Kidney tubule cell (primary cell): ENCODE data around the gene TMOD1.

Source experiments
- DNase-seq: peaks from one replicate; pipeline ENCODE4 v3.0.0-alpha.2; 2018; ENCODE audit warnings: low spot score

The TMOD1 gene

DNA sequence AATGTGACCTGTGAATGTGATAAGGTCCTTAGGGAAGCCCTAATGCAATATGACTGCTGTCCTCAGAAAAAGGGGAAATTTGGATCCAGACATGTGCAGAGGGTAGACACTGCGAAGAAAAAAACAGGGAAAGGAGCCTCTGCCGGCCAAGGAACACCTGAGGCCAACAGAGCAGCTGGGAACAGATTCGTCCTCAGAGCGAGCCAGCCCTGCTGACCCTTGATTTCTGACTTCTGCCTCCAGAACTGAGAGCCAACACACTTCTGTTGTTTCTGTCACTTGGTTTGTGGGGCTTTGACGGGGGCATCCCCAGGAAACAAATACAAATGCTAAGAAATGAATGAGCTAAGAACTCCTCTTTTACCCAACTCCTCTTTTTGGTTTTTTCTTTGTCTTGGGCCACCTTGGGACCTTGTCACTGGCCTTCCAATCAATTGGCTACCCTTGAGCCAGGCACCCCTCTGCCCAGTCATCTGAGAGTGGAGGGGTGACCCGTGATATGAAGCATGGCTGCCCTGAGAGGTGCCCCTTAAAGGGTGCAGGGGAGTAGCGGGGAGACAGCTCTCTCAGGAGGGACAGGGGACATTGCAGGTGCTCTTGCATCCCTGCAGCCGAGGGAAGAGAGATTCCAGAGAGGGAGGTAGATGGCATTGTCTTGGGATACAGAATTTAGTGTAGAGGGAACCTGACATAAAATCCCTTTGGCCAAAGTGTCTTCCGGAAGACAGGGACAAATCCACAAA is 16.9 kb downstream of the TMOD1 start:
- no peak for DNase-seq

DNA sequence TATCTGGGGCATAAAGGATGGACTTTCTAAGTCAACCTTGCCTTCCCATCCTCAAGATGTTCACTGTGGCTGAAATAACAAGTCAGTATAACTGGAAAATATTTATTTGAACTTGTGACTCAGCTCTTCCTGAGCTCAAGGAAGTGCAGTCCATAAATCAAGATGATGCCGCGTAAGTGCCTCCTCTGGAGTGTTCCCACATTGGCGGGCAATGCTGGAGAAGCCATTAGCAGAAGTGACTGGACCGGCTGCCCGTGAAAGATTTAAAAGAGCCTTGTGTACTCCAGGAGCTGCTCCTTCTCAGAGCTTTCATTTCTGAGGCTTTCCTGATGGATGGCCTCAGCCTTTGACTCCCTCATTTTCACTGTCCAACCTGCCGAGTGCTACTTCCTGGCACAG is 17.4 kb downstream of the TMOD1 start:
- peak; percentile 88 for DNase-seq

DNA sequence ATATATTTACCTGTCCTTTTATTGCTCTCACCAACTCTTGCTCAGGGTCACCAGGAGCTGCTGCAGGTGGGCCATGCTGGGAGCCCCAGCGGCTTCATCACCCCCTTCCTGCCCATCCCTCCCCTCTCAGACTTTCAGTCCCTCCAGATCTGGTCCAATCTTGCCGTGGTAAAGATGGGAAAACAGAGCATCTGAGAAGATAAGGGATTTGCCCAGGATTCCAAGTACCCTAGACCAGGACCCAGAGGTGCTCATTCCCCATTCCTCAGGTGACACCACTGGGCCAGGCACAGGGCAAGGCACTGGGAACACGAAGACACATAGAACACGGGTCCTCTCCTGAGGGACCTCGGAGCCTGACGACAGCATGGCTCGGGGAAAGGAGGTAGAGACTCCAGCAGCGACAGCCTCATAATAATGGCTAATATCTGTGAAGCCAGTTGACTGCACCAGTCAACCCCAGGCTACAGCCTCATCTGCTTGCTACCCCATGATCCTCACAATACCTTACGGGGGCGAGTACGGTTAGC is 18.0 kb downstream of the TMOD1 start:
- DNase-seq = no peak

DNA sequence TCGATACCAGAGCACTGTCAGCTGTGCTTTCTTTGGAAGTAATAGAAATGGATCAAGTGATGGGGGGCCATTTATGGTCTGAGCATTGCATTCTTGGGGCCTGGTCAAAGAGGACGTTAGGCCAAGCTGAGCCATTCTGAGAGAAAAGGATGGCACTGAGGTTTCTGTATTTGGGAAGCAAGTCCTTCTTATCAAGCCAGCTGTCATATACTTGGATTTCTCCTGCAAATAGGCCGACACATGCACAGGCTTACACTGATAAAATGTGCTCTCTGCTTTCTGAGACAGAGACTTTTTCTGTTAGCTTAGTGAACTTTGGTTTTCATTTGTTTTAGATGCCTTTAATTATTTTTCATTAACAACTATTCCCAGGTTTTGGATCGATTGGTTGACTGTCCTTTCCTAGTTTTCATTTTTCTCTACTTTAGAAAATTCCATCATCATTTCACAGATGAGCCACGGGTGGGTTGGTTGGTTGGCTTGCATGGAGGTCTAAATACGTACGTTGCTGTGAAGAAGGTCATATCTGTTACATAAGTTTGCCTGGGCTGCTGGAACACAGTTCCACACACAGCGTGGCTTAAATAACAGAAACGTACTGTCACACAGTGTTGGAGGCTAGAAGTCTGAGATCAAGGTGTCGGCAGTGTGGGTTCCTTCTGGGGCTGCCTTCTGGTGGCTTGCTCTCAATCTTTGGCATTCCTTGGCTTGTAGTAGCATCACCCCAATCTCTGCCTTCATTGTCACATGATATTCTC is 20.3 kb downstream of the TMOD1 start:
- DNase-seq = no peak

DNA sequence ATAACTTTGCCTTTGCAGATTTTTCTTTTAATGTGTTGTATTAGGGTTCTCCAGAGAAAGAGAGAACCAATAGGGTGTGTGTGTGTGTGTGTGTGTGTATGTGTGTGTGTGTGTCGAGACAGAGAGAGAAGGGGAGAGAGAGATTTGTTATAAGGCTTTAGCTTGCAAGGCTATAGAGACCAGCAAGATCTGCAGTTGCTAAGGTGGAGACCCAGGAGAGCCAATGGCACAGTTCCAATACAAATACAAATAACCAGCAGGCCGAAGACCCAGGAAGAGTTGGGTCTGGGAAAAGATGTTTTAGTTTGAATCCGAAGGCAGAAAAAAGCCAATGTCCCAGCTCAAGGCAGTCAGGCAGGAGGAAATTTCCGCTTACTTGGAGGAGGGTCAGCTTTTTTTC is 23.0 kb downstream of the TMOD1 start:
- no peak for DNase-seq

DNA sequence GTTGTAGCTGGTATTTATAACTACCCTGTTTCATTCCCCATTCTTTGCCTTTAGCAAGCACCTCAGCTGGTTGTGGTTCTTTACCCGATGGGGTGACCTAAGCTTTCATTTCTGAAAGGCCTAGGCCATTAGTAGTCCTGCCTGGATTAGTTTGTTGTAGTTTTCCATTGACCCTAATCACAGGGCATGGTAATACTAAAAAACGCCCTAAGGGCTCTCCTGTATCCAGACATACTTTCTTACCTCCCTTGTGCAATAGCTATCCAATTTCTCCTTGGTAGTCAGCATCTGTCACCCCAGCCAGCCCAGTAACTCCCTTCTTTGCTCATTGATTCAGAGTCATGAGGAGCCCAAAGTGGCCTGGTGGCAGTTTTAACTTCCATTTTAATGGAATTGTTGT is 24.0 kb downstream of the TMOD1 start:
- peak; percentile 51 for DNase-seq

DNA sequence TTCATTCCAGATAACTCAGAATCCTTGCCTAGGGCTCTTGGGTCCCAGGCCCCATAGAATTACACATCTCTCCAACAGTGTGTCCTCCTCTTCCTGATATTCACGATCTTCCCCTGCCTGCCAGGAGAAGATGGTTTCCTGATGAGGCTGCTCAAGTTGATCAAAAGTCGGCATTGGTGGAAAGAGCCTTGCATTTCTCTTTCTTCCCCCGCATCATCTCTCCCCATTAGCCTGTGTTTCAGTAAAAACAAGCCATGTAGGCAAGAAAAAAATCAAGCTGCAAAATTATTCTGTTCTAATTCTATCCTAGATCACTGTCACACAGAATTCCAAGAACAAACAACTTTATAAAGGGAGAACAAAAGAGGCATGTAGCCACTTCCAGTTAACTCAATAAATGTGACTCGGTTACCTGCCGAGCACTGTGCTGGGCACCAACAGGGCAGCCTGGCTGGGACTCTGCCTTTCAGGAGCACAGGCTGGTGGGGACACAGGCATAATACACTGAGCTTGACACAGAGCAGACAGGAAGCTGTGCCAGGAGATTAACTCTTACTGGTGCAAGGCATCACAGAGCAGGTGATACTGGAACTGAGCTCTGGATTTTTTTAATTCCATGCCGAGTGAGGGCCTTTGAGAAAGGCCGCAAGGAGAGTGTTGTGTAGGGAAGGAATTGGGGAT is 25.6 kb downstream of the TMOD1 start:
- DNase-seq = no peak

DNA sequence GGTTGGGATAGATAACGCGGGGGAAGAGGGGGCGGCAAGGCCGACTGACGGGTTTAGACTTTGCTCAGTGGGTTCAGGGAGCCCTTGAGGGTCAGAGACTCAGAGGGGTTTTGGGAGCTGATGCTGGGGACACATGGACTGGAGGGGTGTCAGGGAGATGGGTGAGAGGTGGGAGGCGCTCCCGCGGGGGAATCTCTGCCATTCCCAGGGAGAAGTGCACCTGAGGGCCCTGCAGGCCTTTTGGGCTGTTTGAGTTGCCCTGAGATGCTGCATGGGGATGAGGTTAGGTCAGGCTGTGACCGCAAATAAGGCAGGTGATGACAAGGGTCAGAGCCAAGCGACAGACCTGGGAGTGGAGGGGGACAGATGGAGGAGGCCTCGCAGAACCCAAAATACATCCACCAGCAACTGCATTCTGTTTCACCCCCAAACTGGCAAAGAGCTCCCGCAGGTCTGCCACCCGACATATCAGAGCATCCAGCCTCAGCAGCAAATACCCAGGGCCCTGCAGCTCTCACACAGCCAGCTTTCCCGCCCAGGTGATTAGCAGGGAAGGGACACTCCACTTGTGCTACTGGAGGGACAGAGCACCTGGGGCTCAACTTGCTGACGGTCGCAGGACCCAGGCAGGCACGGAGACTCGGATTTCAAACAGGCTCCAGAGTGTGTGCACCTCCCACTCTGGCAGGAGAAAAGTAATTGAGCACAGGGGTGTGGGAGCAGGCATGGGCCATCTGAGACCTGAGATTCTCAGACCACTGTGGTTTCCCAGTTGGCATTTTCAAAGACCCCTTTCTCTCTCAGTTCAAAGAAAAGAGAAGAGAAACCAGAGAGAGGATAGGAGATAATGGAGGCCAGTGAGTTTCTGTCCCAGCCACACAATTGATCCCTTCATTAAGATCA is 26.4 kb downstream of the TMOD1 start:
- no peak for DNase-seq

DNA sequence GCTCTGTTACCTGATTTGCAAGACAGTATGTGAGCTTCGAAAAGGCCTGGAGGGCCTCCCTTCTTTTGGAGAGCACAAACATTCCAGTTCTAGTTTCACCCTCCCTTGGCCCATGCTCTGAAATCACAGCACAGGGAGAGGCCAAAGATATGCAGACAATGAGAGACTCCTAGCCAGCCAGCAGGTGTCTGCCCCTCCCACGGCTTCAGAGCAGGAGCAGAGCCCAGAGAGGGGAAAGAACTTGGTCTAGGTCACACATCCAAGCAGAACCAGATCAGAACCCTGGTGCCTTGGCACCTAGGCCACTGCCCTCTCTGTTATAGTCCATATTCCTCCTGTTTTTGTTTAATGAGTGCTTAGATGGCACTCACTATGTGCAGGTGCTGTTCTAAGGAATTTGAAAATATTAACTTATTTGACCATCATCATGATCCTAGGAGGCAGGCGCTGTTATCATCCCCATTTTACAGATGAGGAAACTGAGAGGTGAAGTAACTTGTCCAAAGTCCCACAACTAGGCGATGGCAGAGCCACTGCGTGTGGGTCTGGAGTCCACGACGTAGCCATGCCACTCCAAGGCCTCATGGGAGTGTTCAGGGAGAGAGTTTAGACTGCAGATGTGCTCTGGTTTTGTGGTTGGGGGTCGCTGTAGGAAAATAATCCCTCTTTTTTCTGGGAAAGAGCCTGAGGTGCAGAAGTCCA is 27.2 kb downstream of the TMOD1 start:
- DNase-seq = no peak

DNA sequence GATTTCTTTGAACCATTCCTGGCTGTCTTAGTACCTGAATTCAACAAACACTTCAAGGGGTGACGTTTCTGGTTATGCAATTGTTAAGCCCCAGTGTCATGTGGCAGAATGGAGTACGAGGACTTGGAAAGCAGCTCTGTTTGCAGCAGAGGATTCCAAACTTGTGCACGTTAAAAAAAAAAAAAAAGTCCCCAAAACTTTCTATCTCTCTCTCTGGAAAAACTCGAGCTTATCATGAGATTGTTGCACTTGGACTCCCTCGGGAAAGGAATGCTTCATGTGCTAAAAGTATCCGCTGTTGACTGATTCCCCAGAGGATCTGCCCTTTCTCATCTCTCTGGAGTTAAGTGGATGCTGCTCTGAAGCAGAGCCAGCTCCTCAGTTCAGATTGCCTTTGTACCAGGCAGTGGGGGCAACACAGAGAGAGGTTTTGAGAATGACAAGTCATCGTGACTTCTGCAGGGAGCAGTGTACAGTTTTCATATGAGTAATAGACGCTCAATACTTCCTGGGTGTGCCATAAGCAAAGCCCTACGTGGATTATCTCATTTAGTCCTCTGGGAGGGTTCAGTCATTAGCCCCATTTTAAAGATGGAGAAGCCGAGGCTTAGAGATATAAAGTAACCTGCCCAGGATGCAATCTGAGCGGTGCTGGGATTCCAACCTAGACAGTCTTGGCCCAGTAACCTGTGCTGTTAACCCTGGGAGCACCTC is 28.1 kb downstream of the TMOD1 start:
- no peak for DNase-seq

DNA sequence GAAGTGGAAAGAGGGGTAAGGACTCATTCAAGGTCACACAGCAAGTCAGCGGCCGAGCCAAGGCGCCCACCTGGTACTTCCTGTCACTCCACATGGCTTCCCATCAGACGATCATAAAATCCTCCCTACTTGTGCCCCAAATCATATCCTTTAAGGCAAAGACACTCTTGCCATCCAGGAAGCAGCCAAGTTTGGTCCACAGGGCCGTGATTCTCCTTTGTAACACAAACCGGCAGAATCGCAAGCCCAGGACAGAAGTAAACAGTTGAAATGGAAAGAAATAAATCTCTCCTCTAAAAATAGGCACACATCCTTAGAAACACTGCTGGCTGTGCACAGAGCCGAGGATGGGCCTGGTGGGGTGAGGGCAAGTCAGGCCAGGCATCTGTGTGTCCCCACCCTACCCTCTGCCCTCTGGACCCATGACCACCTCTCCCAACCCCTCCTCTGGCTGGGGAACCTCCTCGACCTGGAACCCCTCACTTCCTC is 30.5 kb downstream of the TMOD1 start:
- no peak for DNase-seq

DNA sequence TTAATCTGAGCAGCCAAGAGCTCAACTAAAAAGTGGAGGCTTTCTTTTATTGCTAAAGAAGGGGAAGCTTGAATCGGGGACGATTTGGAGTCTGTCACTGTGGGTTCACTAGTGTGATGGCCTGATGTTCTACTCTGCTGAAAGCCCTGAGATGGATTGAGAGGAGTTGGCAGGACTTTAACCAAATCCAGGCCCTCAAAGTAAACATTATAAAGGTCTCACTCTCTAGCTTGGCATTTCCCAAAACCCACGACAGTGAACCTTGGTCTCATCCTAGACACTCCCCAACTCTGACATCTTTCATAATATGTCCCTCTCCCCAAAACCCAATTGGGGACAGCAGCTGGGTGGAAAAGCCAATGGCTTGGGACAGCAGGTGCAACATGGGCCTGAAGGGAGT is 32.7 kb downstream of the TMOD1 start:
- no peak for DNase-seq

DNA sequence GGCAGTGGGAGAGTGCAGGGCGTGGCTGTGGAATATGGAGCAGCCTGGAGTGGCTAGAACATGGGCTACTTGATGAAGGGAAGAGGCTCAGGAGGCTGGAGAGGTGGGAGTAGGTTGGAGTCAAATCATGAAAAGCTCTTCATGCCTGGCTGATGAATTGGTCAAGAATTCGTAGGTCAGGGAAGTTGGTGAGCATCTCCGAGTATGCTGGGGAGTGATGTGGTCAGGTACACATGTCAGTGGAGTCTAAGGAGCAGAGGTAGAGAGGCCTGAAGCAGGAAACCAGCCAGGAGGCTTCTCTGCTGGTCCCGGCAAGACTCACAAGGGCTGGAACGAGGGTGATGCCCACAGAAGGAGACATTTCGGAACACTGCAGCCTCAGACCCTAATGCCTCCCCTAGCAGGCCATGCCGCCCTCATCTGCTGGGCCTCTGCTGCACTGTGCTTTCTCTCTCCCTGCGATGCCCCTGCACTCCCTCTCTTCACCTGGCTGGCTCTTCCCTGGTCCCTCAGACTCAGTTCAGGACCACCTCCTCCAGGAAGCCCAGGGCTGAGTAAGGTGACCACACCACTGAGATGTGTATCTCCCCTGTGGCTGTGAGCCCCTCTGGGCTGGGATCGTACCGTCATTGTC is 33.6 kb downstream of the TMOD1 start:
- DNase-seq = no peak

DNA sequence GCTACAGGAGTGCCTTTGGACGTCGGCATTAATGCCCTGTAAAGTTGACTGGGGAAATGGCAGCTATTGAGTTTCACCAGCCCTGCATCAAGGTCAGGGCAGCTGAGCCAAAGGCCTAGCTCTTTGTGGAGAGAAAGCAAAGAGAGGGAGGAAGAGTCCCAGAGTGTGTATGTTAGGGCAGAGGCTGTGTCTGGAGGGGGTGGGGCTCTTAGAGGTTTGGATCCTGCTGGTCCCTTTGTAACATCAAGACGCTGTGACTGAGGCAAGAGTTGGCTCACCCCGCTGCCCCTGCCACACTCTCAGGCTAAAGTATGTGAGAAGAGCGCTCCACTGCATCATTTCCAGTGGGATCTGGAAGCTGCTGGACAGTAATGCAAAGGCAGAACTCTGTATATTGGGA is 34.3 kb downstream of the TMOD1 start:
- no peak for DNase-seq

DNA sequence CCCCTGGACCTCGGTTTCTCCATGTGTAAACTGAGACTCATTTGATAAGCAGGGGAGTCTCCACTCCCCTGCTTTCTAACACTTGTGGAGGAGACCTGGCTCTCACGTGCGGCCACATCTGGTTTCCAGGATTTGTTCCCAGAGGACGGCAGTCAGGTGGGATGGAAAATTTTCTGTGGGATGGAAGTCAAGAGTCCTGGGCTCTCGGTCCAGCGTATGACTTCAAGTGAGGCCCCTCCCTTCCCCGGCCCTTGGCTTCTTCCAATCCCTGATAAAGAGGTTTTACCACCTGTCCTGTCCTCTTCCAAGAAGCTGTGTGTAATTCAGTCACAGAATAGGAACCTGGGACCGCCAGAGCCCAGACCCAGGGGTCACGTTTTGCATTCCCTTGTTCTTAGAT is 35.0 kb downstream of the TMOD1 start:
- no peak for DNase-seq

DNA sequence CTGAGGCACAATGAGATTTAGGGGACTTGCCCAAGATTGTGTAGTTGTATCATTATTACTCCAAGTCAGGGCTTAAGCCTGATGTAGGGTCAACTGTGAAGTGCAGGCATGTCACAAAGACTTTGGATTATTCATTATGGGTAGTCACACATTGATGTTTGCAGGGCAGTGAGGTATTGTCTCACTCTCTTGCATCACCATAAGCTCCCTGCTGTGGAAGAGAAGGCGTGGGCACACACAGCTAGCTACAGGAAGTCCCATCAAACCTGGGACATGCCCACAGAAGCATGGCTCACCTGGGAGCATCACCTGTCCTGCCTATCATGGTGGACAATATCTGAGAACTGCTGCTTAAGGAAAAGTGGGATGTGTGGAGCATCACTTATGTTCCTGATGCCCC is 42.1 kb downstream of the TMOD1 start:
- peak; percentile 63 for DNase-seq

DNA sequence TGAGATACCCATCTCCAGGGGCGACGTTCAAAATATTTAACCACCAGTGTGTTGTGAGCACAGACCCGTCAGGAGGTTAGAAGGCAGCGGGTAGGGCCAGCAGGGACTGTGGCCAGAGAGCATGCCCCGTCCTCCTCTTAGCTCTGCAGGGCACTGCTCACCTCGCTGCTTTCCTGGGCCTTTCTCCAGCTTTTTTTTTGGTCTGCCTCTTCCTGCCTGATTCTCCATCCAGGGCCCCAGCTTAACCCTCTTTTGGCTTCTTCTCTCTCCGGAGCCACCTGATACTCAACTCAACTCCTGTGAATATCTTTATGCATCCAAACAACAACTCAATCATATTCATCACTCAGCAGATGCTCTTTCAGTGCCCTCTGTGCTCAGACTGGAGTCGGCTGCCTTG is 44.0 kb downstream of the TMOD1 start:
- no peak for DNase-seq

DNA sequence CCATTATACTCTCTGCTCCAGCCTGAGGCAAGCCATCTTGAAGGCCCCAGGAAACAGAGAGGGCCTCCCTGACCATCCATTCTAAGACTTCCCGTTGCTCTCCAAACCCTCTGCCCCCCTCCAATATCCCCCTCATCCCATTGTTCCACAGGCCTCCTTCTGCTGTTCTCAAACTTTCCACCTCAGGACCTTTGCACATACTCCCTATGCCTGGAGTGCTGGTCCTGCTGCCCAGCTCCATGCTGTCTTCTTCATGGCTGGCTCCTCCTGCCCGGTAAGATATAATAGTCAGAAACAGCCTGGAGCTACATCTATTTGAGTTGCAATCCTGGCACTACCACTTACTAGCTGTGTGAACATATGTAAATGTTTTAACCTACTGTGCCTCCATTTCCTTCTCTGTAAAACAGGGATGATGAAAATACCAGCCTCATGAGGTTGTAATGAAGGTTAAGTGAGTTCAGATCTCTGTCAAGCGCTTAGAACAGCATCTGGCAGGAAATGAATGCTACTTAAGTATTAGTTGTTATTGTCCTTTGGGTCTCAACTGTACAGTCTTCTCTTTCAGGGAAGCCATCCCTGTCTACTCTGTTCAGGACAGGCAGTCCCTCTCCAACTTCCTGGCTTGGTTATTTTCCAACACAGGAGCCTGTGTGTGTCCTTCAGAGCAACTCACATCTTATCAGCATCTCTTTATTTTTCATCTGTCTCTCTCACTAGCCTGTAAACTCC is 45.8 kb downstream of the TMOD1 start:
- no peak for DNase-seq

DNA sequence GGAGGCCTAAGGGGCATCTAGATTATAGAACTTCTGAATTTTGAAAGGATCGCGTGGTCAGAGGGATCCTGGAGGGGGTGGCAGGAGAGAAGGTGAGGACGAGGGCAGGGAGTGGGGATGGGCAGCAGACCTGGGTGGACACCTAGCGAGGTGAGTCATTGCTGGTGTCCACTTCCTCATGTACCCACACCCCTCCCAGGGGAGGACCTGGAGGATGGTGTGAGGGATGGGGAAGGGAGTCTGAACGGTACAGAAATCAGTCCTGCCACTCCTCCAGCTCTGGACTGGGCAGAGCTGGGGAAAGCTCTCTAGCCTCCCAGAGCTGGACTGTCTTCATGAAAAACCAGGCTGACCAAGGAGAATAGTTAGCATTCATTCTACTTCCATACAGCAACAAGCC is 46.9 kb downstream of the TMOD1 start:
- no peak for DNase-seq
